Loucy (cell line): ENCODE measurements around the gene KCNT1.

Experiments used
- EZH2phosphoT487 ChIP-seq: fragments of 200-600 bp; IDR thresholded peaks from 2 replicates; pipeline ENCODE4 v1.6.1; 2018; ENCODE audit warnings: antibody characterized with exemption, mild to moderate bottlenecking, moderate library complexity, borderline replicate concordance
- TF ChIP-seq, protein P1 (sequence below): fragments of 200-600 bp; sonication (generic); conservative IDR thresholded peaks from 2 replicates; pipeline ENCODE4 v1.5.1; 2014; ENCODE audit warnings: mild to moderate bottlenecking, antibody characterized with exemption, low read length

DNA sequence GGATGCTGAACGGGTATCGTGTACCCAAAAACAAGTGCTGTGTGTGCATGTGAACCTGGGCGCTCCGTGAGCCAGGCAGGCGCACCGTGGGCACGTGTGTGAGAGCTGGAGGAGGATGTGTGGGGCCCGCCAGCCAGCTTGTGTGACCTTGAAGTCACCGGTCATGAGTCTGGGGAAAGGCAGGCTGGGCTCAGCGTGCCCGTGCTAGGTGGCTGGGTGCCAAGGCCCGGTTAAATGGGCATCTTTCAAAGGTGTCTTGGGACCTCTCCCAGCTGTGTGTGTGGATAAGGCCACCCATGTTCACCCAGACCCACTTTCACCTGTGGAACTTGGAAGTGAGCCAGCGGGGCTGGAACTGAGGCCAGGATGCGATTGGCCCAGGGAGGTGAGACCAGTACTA is 3.4 kb downstream of the KCNT1 start:
- TF ChIP-seq, protein P1, sequence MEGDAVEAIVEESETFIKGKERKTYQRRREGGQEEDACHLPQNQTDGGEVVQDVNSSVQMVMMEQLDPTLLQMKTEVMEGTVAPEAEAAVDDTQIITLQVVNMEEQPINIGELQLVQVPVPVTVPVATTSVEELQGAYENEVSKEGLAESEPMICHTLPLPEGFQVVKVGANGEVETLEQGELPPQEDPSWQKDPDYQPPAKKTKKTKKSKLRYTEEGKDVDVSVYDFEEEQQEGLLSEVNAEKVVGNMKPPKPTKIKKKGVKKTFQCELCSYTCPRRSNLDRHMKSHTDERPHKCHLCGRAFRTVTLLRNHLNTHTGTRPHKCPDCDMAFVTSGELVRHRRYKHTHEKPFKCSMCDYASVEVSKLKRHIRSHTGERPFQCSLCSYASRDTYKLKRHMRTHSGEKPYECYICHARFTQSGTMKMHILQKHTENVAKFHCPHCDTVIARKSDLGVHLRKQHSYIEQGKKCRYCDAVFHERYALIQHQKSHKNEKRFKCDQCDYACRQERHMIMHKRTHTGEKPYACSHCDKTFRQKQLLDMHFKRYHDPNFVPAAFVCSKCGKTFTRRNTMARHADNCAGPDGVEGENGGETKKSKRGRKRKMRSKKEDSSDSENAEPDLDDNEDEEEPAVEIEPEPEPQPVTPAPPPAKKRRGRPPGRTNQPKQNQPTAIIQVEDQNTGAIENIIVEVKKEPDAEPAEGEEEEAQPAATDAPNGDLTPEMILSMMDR: no peak
- TF ChIP-seq EZH2phosphoT487: no peak
